Naive B cell (primary cell): Measurements from ENCODE around the gene ADCY2. TPM values are rescaled to one million over a fixed set of nuclear protein-coding genes. Genes with fewer than 3 reads are reported as not detected.

ENCODE experiments used
- ATAC-seq, 2 donors: fragments of 150-1000 bp; cut with Tn5 transposase; 2 replicates each; pipeline ENCODE4 v1.10.0; 2021; ENCODE audit warnings: low read depth in 2 of 2, mild to moderate bottlenecking in 2 of 2, moderate library complexity in 2 of 2
- DNase-seq: peaks from one replicate; pipeline ENCODE4 v3.0.0; 2022
- H3K27ac Mint-ChIP-seq, 6 donors: one replicate each; pipeline ENCODE4 v1.8.0; 2020 to 2022; ENCODE audit warnings: mild to moderate bottlenecking in 6 of 6, mixed read lengths in 6 of 6, moderate library complexity in 5 of 6, inconsistent platforms in 2 of 6
- H3K27me3 Mint-ChIP-seq, 3 donors: one replicate each; pipeline ENCODE4 v1.8.0; 2021 to 2022; ENCODE audit warnings: mixed read lengths in 3 of 3, mild to moderate bottlenecking in 1 of 3
- H3K36me3 Mint-ChIP-seq, 2 donors: one replicate each; pipeline ENCODE4 v1.8.0; 2020 to 2022; ENCODE audit warnings: mixed read lengths in 2 of 2, inconsistent platforms in 1 of 2, mild to moderate bottlenecking in 1 of 2
- H3K4me1 Mint-ChIP-seq, 3 donors: one replicate each; pipeline ENCODE4 v1.8.0; 2020 to 2022; ENCODE audit warnings: mixed read lengths in 3 of 3, inconsistent platforms in 1 of 3, mild to moderate bottlenecking in 1 of 3, moderate library complexity in 1 of 3
- H3K4me3 Mint-ChIP-seq, 8 donors: one replicate each; pipeline ENCODE4 v1.8.0; 2020 to 2022; ENCODE audit warnings: mild to moderate bottlenecking in 8 of 8, mixed read lengths in 8 of 8, moderate library complexity in 8 of 8, inconsistent platforms in 2 of 8
- H3K9me3 Mint-ChIP-seq, 7 donors: one replicate each; pipeline ENCODE4 v1.8.0; 2020 to 2022; ENCODE audit warnings: mixed read lengths in 7 of 7, mild to moderate bottlenecking in 5 of 7, inconsistent platforms in 2 of 7, moderate library complexity in 1 of 7
- polyA plus RNA-seq, 6 donors: library from polyadenylated mRNA; unstranded; fragments of 300-500 nt; fragmentation: Illumina TruSeq; gene quantifications; one replicate each; pipeline ENCODE4 v1.2.3, GENCODE V29; 2021; ENCODE audit warnings: low read depth in 6 of 6

The ADCY2 gene
- polyA plus RNA-seq, 6 donors from 2014 or later, result not detected

DNA sequence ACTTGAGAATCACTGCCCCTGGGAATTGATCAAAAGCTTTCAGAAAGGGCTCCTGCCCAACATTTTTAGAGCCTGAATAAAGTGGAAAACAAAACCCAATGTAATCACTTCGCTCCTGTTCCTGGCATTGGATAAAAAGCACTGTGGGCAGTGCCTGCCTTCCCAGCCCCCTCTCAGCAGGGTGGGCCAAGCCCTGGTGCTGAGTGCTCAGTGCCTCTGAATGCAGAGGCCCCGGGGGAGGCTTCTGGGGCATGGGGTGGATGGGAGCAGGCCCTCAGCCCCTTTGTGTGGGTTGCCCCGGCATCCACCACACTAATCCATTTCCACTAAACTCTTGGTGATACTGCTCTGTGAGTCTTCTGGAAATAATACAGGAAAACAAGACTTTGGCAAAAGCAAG, 399.4 kb downstream of the ADCY2 start:
- DNase-seq (no peak), ATAC-seq (no peak)
- Mint-ChIP-seq H3K36me3 (no peaks in the 10 kb centered on the region), H3K27ac (no peak overlapping the region), H3K4me3 (no peak overlapping the region), H3K9me3 (peaks cover 0 to 2% (median 0%) of the 10 kb centered on the region in 7 donors), H3K4me1 (no peaks in the 10 kb centered on the region), H3K27me3 (peaks cover 3 to 15% (median 8%) of the 10 kb centered on the region in 3 donors)

DNA sequence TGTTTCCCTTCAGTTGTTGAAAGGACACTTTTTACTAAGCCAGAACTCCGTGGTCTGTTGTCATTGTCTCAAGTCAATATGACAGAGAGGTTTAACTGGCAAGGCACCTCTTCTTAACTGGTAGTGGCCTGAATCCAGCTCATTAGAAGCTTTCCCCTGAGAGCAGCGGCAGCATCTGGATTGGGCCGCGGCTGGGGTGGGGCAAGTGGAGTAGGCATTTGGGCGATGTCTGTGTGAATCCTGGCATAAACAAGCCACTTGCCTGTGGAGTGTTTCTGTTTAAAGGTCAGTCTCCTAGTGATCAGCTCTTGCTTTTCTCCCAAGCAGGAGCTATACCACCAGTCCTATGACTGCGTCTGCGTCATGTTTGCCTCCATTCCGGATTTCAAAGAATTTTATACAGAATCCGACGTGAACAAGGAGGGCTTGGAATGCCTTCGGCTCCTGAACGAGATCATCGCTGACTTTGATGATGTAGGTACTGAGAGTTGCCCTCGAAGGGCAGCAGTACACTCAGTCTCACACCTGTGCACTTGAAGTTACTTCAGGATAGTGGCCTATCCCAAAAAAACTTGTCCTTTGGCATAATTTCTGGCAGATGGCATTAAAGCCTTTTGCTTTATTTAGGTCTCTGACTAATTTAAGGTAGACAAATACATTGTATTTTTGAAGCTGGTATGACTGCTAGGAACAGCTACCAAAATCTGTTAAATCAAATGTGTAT, 406.1 kb downstream of the ADCY2 start:
- H3K4me3 Mint-ChIP-seq, result no peak overlapping the region
- H3K27me3 Mint-ChIP-seq, result peaks cover 3 to 12% (median 8%) of the 10 kb centered on the region in 3 donors
- H3K4me1 Mint-ChIP-seq, result no peaks in the 10 kb centered on the region
- DNase-seq (no peak), ATAC-seq (no peak)
- no peaks in the 10 kb centered on the region for H3K36me3 Mint-ChIP-seq
- H3K27ac Mint-ChIP-seq, result no peak overlapping the region
- peaks cover 0 to 3% (median 0%) of the 10 kb centered on the region in 7 donors for H3K9me3 Mint-ChIP-seq

DNA sequence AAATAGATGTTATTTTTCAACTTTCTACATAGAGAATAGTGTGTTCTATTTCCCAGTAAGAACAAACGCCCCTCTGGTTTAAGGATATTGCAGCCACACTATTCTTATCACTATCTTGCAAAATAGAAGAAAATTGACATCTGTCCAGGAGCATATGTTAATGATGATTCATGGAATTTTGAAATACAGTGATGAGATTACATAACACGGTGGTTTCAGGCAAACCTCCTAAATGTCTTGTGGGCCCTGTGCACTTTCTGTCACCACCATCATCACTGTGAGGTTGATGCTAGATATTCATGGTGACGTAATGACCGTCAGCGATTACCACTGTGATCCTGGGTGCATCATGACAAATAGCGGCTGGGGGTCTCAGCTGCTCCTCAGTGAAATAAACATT, 406.9 kb downstream of the ADCY2 start:
- Mint-ChIP-seq H3K4me3 (no peak overlapping the region), H3K27me3 (peaks cover 0 to 13% (median 3%) of the 10 kb centered on the region in 3 donors), H3K4me1 (no peaks in the 10 kb centered on the region), H3K36me3 (no peaks in the 10 kb centered on the region), H3K9me3 (peaks cover 0 to 5% (median 1%) of the 10 kb centered on the region in 7 donors), H3K27ac (no peak overlapping the region)
- ATAC-seq, result no peak
- no peak for DNase-seq

DNA sequence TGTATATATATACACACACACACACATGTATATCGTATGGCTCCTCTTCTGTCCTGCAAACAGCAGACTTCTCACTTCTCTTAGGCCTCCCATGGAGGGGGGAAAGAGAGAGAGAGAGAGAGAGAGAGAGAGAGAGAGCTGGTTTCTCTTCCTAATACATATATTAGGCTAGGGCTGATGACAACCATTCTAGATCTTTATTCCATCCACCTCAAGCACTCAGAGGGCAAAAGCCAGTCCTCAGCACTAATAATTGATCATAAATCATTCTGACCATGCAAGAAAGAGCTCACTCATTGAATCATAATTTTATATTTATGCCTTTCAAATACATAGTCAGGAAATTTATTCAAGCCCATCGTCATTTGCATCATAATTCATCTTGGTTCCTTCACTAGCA, 408.0 kb downstream of the ADCY2 start:
- no peak for ATAC-seq
- no peak for DNase-seq

DNA sequence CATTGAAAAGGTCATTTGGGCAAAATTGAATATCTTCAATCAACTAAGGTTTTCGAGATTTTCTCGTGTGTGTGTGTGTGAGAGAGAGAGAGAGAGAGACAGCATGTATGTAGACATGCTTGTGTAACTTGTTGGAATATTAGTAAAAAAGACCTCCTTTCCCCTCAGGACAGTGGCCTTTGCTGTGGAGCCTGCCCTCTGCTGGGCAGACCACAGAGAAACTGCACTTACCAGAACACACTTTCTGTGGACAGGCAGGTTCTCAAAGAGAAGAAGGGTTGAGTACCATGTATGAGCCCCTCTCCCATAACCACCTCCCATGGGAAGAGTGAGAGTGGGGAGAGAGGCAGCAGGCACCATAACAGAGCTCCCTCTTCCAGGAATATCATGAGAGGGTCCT, 409.4 kb downstream of the ADCY2 start:
- H3K27ac Mint-ChIP-seq, result no peak overlapping the region
- no peaks in the 10 kb centered on the region for H3K36me3 Mint-ChIP-seq
- no peak overlapping the region for H3K4me3 Mint-ChIP-seq
- H3K4me1 Mint-ChIP-seq, result no peaks in the 10 kb centered on the region
- H3K9me3 Mint-ChIP-seq, result peaks cover 0 to 6% (median 1%) of the 10 kb centered on the region in 7 donors
- ATAC-seq (no peak), DNase-seq (no peak)
- H3K27me3 Mint-ChIP-seq, result peaks cover 0 to 23% (median 11%) of the 10 kb centered on the region in 3 donors

More for the DNA sequence above, 408.0 kb downstream of the ADCY2 start:
- Mint-ChIP-seq H3K4me3 (no peak overlapping the region), H3K9me3 (peaks cover 0 to 5% (median 1%) of the 10 kb centered on the region in 7 donors), H3K4me1 (no peaks in the 10 kb centered on the region), H3K27ac (no peak overlapping the region), H3K36me3 (no peaks in the 10 kb centered on the region), H3K27me3 (peaks cover 0 to 19% (median 8%) of the 10 kb centered on the region in 3 donors)

DNA sequence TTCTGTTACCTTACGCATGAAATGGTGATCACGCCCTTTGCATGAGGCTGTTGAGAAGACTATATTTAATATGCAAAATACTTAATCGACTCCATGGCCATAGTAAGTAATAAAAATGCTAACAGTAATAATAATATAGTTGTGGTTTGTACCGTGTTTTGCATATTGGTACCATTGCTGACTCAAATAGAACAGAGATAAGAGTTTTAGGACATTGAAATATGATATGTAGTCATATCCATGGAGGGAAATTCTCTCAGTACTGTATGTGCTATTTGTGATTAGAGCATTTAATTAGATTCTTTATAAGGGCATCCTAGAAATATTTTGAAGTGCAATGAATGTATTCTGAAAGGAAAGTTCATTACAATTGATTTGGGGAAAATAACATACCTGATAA, 413.1 kb downstream of the ADCY2 start:
- H3K36me3 Mint-ChIP-seq, result no peaks in the 10 kb centered on the region
- ATAC-seq, result no peak
- H3K9me3 Mint-ChIP-seq, result peaks cover 0 to 8% (median 1%) of the 10 kb centered on the region in 7 donors
- H3K27ac Mint-ChIP-seq, result no peak overlapping the region
- H3K4me3 Mint-ChIP-seq, result no peak overlapping the region
- DNase-seq, result no peak
- H3K4me1 Mint-ChIP-seq, result no peaks in the 10 kb centered on the region
- H3K27me3 Mint-ChIP-seq, result peaks cover 4 to 43% (median 24%) of the 10 kb centered on the region in 3 donors

DNA sequence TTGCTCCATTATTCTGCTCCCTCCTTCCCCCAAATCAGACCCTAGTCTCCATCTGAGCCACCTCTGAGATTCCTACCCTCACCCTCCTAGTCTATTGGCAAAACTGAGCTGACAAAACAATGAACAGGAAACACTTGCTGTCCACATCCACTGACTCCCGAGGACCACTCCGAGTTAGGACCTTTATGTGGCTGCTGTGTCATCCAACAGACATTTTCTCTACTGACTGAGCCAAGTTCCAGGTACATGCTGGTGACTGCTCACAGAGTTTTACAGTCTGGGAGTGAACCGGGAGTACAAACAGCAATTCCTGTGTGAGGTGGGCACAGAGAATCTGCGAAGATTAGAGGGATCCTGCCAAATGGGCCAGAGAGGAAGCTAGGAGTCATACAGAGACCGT, 415.8 kb downstream of the ADCY2 start:
- H3K27ac Mint-ChIP-seq, result no peak overlapping the region
- no peaks in the 10 kb centered on the region for H3K36me3 Mint-ChIP-seq
- H3K9me3 Mint-ChIP-seq, result peaks cover 0 to 8% (median 1%) of the 10 kb centered on the region in 7 donors
- DNase-seq (no peak), ATAC-seq (no peak)
- peaks cover 0 to 3% (median 0%) of the 10 kb centered on the region in 3 donors for H3K4me1 Mint-ChIP-seq
- no peak overlapping the region for H3K4me3 Mint-ChIP-seq
- H3K27me3 Mint-ChIP-seq, result peaks cover 8 to 61% (median 37%) of the 10 kb centered on the region in 3 donors

DNA sequence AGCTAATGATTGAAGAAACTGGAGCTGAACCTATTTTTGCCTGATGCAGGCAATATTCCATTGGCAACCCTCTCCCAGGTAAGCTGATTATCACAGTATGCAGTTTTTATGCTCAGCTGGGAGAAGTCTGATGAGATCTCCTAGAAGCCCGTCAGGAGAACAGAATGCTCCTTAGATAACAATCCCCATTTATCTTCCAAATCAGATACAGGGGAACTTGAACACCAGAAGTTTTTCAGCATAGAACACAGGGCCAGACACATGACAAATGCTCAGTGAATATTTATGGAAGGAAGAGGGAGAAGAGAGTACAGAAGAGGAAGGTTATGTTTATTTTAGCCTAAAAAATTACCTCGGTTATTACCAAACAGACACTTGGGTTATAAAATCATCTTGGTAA, 417.1 kb downstream of the ADCY2 start:
- Mint-ChIP-seq H3K36me3 (no peaks in the 10 kb centered on the region), H3K9me3 (peaks cover 0 to 8% (median 0%) of the 10 kb centered on the region in 7 donors), H3K4me1 (peaks cover 0 to 3% (median 0%) of the 10 kb centered on the region in 3 donors), H3K27me3 (peaks cover 8 to 55% (median 33%) of the 10 kb centered on the region in 3 donors), H3K4me3 (no peak overlapping the region), H3K27ac (no peak overlapping the region)
- no peak for ATAC-seq
- DNase-seq, result no peak

DNA sequence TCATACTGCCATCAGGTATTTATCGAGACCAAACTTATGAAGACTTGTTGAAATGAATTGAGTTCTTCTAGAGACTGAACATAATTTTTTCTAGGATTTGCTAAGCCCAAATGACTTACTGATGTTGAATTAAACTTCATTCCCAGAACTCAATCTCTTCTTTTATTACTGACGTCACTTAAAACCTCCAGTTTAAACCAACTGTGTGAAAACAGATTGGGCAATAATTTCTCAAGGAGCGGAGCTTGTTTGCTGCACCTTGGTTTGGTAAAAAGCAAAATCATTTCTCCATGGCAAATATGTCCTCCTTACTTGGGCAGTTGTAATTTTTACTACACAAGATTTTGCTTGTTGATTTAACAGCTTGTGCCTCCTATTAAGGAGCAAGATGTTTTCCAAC, 417.6 kb downstream of the ADCY2 start:
- peaks cover 0 to 5% (median 0%) of the 10 kb centered on the region in 7 donors for H3K9me3 Mint-ChIP-seq
- no peaks in the 10 kb centered on the region for H3K36me3 Mint-ChIP-seq
- DNase-seq, result no peak
- no peak overlapping the region for H3K4me3 Mint-ChIP-seq
- ATAC-seq, result no peak
- H3K27me3 Mint-ChIP-seq, result peaks cover 8 to 53% (median 29%) of the 10 kb centered on the region in 3 donors
- H3K4me1 Mint-ChIP-seq, result peaks cover 0 to 3% (median 0%) of the 10 kb centered on the region in 3 donors
- H3K27ac Mint-ChIP-seq, result no peak overlapping the region

DNA sequence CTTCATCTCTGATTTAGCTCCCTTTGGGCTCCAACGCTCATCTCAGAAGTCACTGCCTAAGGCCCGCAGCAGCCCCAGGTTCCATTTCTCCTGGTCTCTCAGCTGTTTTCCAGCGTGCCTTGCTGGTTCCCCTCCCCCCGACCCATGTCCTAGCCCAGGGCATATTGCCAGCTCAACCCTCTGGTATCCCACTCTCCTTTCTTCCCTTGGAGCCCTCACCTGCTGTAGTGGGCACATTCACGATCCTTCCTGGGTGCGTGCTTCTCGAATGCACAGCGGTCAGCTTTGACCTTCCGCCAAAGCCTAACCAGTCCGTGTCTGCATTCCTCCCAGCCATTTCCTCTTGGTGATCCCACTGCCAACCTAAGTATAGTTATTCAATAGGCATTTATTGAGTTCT, 418.9 kb downstream of the ADCY2 start:
- no peak for DNase-seq
- Mint-ChIP-seq H3K4me3 (no peak overlapping the region), H3K9me3 (peaks cover 0 to 5% (median 0%) of the 10 kb centered on the region in 7 donors), H3K4me1 (peaks cover 0 to 3% (median 0%) of the 10 kb centered on the region in 3 donors), H3K27ac (no peak overlapping the region), H3K27me3 (peaks cover 16 to 49% (median 37%) of the 10 kb centered on the region in 3 donors), H3K36me3 (no peaks in the 10 kb centered on the region)
- no peak for ATAC-seq

DNA sequence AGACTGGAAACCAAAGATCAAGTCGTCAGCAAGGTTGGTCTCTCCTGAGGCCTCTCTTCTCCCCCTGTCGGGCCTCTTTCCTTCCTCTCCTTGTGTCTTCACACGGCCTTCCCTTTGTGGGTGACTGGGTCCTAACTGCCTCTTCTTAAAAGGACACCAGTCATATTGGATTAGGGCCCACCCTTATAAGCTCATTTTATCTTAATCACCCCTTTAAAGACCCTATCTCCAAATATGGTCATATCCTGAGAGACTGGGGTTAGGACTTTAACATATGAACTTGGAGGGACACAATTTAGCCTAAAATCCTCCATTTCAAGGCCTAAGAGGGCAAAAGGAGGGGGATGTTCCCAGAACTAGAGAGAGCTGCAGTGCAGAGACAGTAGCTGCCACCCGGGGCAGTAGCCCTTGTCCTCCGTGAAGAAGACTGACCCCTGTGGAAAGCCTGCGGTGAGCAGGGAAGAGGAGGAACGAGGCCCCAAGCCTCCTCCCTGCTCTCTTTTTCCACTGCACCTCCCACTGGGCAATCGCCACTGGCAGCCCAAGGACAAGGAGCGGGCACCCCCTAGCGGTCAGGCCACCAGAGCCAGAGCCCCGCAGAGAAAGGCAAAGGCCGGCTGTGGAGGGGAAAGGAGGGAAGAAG, 420.1 kb downstream of the ADCY2 start:
- Mint-ChIP-seq H3K4me1 (peaks cover 0 to 3% (median 0%) of the 10 kb centered on the region in 3 donors), H3K36me3 (no peaks in the 10 kb centered on the region), H3K4me3 (no peak overlapping the region), H3K9me3 (no peaks in the 10 kb centered on the region), H3K27ac (peak overlapping the region in 1 of 6 donors; percentile 13), H3K27me3 (peaks cover 16 to 43% (median 30%) of the 10 kb centered on the region in 3 donors)
- ATAC-seq (peak in 1 of 2 donors; percentile 30), DNase-seq (peak; percentile 24)

DNA sequence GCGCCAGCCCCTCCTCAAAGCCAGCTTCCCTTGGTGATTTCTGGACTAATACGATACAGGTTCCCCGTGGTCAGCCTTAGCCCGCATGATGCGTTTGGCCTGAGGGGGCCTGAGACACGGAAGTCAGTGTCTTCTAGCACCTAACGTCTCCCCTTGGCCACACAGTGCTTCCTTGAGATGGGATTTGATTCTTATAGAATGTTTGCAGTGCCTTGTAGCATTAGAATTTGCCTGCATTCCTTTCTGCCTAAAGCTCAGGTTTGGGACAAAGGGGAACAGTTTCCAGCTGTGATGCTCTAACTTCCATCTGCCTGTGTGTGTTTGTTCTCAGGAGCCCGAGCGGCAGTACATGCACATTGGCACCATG, 420.6 kb downstream of the ADCY2 start:
- no peak overlapping the region for H3K27ac Mint-ChIP-seq
- peak overlapping the region in 1 of 8 donors; percentile 5 for H3K4me3 Mint-ChIP-seq
- H3K9me3 Mint-ChIP-seq, result no peaks in the 10 kb centered on the region
- no peak for ATAC-seq
- no peak for DNase-seq
- H3K4me1 Mint-ChIP-seq, result peaks cover 0 to 3% (median 0%) of the 10 kb centered on the region in 3 donors
- H3K27me3 Mint-ChIP-seq, result peaks cover 19 to 45% (median 31%) of the 10 kb centered on the region in 3 donors
- H3K36me3 Mint-ChIP-seq, result no peaks in the 10 kb centered on the region

DNA sequence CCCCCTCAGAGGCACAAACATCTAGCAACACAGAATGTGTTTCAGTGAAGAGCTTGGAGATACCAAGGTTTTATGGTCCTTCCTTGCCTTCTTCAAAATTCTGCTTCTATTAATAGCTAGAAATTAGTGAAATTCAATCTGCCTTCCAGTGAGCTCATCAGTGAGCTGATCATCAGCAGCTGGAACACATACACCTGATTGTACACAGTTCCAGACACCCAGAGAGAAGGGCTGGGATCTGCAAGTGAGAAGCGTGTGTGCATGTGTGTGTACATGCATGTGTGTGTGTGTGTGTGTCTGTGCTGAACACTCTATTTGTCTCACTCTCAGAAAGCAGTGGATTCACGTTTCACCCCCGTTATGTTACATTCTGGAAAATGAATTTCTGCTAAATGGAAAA, 426.5 kb downstream of the ADCY2 start:
- Mint-ChIP-seq H3K27me3 (peaks cover 17 to 35% (median 23%) of the 10 kb centered on the region in 3 donors), H3K4me1 (no peaks in the 10 kb centered on the region), H3K4me3 (no peak overlapping the region), H3K27ac (no peak overlapping the region), H3K9me3 (no peaks in the 10 kb centered on the region), H3K36me3 (no peaks in the 10 kb centered on the region)
- DNase-seq (no peak), ATAC-seq (no peak)

DNA sequence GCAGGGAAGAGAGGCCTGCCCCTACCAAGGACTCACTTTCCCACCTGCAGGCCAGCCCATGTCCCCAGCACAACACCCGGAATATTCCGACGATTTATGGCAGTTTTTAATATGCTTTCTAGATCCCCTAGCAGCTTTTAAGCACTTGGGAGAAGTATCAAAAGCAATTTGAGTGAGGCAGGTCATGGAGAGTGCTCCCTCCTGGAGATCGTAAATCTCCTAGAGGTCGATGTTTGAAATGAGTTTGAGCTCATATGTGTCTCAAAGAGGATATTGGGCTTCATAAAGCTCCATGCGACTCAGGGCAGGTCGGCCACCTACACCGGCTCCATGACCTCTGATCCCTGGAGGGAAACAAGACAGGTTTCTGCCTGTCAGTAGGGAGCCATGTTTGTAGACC, 427.7 kb downstream of the ADCY2 start:
- no peaks in the 10 kb centered on the region for H3K4me1 Mint-ChIP-seq
- DNase-seq (no peak), ATAC-seq (no peak)
- H3K27ac Mint-ChIP-seq, result peak overlapping the region in 1 of 6 donors; percentile 17
- no peaks in the 10 kb centered on the region for H3K36me3 Mint-ChIP-seq
- H3K27me3 Mint-ChIP-seq, result peaks cover 23 to 37% (median 33%) of the 10 kb centered on the region in 3 donors
- H3K4me3 Mint-ChIP-seq, result no peak overlapping the region
- no peaks in the 10 kb centered on the region for H3K9me3 Mint-ChIP-seq
